GM21825 (cell line): Measurements from ENCODE around the gene TSHZ3.

Experiments used
- ATAC-seq: cut with Tn5 transposase; IDR thresholded peaks from one replicate; pipeline ENCODE4 v1.9.1; 2021; ENCODE audit warnings: mild to moderate bottlenecking, moderate library complexity; ENCODE audit not compliant: unreplicated experiment

TSHZ3 gene, protein sequence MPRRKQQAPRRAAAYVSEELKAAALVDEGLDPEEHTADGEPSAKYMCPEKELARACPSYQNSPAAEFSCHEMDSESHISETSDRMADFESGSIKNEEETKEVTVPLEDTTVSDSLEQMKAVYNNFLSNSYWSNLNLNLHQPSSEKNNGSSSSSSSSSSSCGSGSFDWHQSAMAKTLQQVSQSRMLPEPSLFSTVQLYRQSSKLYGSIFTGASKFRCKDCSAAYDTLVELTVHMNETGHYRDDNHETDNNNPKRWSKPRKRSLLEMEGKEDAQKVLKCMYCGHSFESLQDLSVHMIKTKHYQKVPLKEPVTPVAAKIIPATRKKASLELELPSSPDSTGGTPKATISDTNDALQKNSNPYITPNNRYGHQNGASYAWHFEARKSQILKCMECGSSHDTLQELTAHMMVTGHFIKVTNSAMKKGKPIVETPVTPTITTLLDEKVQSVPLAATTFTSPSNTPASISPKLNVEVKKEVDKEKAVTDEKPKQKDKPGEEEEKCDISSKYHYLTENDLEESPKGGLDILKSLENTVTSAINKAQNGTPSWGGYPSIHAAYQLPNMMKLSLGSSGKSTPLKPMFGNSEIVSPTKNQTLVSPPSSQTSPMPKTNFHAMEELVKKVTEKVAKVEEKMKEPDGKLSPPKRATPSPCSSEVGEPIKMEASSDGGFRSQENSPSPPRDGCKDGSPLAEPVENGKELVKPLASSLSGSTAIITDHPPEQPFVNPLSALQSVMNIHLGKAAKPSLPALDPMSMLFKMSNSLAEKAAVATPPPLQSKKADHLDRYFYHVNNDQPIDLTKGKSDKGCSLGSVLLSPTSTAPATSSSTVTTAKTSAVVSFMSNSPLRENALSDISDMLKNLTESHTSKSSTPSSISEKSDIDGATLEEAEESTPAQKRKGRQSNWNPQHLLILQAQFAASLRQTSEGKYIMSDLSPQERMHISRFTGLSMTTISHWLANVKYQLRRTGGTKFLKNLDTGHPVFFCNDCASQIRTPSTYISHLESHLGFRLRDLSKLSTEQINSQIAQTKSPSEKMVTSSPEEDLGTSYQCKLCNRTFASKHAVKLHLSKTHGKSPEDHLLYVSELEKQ

DNA sequence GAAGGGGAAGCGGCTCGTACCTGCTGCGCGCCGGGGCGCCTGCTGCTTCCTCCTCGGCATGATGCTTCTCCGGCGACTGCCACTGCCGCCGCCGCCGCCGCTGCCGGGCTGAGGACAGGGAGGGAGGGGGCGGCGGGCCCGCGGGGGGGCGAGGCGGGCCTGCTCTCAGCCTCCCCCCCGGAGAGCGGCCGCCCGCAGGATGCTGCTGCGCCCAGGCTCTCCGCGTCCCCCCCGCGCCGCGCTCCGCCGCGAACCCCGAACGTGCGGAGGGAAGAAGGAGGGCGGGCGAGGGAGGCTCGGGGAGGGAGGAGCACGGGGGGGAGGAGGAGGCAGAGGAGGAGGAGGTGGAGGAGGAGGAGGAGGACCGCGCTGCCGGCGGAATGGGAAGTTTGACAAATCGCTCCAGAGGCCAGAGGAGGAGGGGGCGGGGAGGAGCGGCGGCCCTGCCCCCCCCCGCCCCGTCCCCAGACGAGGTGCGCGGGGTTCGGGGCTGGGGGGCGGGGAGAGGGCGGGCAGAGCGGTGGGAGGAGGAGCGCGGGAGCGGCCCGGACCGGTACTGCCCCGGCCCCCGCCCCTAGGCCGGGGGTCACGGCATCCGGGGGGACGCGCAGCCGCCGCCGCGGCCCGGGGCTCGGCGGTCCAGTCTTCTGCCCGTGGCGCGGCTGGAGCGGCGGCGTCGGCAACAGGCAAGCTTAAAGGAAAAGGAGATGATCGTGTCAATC lies at the start of gene TSHZ3:
TSS of gene TSHZ3 (minus strand) at position 277 of the 722 bp plus-strand sequence. CDS start at position 60, 217 bp downstream.
- ATAC-seq = no peak

DNA sequence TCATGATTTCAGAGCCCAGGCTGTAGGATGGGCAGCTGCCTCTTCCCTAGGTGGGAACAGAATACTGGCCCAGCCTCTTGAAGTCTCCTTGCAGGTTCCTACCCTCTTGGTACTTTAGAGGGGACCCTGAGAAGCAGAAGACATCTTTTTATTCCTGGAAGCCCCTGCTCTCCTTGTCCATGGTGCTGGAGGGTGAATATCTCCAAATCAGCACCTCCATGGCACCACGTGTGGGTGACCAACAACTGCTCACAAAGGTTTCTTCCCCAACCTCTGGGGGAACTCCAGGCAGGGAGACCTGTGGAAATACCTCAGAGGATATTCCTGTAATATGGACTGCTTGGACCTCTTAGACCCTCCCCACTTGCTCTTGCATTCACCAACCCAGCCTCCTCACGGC lies 48.1 kb upstream of the TSHZ3 start:
- no peak for ATAC-seq

DNA sequence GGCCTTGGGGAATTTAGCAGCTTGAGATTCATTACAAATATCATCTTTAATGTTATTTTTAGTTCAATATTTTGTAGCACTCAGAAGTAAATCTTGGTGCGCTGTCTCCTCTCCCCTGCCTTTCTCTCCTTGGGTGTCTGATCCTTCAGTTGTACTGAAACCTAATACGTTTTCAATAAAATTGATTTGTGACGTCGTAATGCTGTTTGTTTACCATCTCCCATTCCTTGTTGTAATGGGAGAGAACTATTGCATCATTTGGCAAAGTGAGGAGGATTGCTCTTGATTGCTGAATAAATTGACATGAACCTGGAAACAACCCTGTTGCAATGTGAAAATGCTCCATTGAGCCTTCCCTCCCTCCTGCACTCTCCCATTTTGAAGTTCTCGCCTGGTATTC lies 43.2 kb upstream of the TSHZ3 start:
- no peak for ATAC-seq

DNA sequence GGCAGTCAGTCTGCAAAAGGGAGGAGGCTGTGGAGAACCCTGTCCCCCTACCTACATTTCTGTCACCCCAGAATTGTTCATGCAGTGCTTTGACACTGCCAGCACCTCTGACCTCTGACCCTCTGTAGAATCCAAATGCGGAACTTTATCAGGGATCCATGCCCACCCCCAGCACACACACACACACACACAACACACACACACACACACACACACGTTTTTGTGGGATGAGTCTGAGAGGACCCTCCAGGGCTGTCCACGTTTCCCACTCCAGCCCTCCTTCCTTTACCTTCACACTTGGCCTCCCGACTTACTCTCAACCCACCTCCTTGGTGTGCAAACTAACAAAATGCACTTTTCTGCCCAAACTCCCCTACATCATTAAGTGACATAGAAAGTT lies 42.3 kb upstream of the TSHZ3 start:
- ATAC-seq = no peak

DNA sequence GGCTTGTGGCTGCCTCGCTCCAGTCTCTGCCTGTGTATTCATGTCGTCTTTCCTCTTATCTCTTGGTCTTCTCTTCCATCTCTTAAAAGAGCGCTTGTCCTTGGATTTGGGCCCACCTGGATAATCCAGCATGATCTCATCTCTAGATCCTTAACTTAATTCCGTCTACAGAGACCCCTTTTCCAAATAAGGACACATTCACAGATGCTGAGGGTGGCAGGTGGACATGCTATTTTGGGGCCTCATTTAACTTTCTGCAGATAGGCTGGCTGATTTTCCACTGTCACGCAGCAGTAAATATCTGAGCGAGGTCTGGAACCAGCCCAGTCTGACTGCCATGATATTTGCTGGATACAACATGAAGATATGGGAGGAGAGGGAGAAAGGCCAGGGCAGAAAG lies 41.5 kb upstream of the TSHZ3 start:
- ATAC-seq = no peak

DNA sequence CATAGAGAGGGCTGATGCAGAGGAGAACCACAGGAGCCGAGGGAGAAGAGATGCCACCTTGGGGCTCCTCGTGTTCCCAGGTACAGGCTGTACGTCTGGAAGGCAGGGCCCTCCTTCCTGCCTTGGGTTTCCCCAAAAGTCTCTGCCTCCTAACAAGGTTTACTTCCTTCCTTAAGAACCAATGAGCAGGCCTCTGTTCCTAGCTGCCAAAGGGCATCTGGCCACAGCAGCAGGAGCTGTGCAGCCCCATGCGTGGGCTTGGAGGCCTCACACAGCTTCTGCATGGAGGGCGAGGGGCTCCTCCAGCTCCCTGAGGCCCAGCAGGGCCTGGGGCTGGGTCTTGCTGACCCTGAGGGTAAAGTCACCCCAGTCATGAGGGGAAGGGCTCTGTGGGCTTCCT lies 40.6 kb upstream of the TSHZ3 start:
- ATAC-seq = no peak

DNA sequence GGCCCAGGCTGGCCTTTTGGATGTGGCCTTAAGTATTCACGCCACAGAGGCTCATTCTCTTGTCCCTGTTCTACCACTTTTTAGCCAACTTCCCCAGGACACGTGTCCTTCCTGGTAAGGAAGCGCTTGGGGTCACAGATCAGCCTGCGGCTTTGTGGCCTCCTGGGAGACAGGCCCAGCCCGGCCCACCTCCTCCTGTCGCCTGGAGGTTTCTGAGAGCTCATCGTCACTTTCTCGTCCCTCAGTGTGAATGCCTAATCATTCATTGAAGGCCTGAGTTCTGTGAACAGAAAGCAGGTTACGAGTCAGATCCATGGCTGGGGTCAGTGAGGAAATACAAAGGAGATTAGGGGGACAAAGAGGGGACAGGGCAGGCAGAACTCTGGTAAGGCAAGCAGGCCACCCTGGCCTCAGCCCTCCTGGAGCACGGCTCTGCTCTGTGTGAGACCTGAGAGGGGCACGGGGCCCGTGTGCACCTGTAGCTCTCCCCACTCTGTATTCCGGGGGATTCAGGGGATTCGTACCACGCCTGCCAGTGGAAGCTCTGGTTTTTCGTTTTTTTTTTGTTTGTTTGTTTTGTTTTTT lies 38.6 kb upstream of the TSHZ3 start:
- no peak for ATAC-seq

DNA sequence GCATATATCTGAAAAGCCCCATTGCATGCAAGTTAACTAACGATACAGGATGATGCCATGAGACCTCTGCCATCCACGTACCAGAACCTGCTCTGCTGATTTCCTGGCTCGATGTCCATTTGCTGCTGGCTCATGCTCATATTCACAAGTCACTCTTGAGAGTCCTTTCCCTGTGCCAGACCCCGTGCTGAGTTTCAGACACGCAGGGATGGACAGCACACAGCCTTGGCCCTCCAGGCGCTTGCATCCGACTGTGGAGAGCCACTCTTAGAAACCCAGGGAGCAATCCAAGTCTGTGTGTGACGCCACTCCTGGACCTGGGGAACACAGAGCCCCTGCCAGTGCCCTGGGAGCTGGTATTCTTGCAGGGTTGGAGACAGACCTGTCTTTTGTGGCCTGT lies 37.6 kb upstream of the TSHZ3 start:
- ATAC-seq = no peak

DNA sequence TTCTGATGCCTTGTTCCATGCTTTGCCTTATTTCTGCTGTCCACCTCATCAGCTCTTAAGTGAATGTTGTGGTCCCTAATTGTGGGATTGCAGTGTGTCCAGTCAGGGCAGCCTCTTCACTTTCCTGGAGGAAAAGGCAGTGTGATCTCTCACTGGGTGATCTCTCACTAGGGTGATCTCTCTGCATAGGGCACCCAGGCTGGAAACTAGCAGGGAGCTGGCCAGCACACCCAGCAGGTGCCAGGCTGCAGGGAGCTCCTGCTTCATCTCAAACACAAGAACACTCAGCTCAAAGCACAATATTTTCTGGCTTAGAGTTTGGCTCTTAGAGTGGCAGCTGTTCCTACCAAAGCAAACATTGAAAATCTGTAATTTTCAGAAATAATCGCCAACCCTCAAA lies 36.5 kb upstream of the TSHZ3 start:
- no peak for ATAC-seq

DNA sequence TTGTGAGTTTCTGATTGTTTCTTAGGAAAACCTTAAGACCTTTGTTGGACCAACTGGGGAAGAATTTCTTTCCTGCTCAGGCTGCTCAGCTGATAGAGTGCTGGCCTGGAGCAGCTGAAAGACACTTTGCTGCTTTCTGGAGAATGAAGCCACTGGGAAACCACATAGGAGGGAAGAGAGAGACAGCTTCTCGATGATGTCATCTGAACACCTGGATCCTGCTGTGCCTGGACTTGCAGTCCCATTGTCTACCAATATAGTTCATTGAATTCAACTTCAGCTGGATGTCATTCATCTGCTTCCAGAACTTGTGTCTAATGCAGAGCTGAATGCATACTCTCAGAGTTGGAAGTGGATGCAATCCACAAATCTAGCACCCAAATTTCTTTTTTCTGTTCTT lies 34.3 kb upstream of the TSHZ3 start:
- no peak for ATAC-seq

DNA sequence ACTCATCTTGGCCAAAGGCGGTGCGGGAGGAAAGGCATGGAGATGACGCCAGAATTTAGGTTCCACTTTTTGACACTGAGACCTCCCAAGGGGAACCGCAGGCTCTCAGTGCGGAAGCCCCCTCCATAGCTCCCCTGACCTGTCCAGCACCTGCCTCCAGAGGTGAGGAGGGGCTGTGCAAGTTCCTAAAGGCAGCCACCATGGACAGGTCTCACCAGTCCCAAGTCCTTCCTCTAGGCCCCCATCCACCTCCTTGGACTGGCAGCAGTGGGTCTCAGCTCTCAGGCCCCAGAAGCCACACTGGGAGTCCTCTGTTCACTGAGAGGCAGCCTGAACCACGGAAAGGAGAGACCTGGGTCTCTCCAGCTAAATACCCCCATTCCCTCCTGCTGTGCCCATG lies 31.6 kb upstream of the TSHZ3 start:
- no peak for ATAC-seq

DNA sequence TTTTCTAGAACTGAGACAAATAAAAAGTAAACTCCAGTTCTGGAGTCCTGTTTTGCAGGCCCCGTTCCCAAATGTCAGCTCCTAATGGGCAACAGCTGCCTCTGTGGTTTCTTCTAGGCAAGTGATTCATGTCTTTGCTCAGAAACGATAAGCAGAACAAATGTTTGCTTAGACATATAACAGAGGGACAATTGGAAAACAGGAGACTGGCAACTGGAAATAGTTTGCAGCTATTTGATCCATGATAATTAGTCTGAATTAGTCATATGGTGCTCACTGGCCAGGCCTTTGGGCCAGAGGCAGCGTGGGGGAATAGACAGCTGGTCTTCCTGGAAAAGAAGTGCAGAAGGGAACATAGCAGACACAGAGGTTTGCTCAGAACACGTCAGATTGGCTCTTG lies 29.2 kb upstream of the TSHZ3 start:
- ATAC-seq = no peak

DNA sequence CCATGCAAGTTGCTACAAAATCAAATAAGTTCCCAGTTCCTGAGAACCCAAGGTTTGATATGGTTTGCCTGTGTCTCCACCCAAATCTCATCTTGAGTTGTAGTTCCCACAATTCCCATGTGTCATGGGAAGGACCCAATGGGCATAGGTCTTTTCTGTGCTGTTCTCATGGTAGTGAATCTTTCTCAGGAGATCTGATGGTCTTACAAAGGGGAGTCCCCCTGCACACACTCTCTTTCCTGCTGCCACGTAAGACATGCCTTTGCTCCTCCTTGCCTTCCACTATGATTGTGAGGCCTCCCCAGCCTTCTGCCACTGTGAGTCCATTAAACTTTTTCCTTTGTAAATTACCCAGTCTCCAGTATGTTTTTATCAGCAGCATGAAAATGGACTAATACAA lies 28.5 kb upstream of the TSHZ3 start:
- ATAC-seq = no peak

DNA sequence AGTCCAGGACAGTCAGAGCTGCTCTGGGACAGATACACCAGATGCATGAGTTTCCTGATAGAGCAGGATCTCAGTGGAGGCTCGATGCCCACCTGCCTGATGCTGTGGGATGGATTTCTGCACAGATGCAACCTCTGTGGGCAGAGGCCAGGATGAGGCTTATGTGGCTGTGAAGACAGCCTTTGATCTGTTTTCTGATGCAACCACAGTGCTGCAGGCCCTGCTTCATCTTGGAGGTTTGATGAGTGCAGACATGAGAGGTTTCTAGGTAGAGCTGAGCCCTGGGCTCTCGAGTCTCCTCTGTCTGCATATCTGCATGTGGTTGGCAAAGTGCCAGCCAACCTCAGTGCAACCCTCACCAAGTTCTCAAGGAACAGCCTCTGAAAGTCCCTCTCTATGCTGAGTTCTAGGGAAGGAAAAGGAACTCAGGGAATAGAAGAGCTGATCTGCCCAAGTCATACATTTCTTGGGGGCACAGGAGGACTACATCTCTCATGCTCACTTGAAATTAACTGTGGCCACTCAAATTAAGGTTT lies 23.1 kb upstream of the TSHZ3 start:
- ATAC-seq = no peak

DNA sequence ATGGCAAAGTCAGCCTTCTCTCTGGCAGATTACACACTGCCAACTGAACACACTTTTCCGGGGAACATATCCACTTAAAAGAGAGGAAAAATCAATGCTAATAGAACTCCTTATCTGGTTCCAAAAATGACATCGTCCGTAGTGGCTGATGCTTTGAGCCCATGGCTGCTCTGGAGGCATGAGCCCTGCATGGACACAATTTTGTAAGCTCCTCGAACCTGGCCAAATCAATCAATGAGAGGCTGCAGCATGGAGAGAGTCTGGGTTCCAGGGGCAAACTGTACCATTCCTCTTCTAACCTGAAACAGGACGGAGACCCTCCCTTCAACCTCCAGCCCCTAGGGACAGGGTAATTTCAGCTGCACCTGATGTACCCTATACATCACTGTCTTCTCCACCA lies 21.0 kb upstream of the TSHZ3 start:
- ATAC-seq = no peak

DNA sequence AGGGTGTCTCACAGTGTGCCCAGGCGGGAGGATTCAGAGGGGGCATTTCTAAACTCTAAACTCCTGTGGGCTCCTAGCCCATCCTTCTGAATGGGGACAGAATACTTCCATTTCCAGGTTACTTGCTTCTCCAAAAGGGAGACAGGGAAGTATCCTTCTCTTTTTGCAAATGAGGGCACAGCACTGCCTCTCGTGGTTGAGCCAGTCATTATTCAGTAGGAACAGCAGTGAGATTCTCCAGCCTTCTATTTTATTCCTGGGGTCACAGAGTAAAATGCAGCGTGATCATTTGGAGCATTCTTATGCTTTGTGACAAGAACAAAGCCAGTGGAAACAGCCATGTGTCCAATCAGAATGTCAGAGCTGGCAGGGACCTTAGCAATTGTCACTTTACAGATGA lies 15.7 kb upstream of the TSHZ3 start:
- ATAC-seq = no peak

DNA sequence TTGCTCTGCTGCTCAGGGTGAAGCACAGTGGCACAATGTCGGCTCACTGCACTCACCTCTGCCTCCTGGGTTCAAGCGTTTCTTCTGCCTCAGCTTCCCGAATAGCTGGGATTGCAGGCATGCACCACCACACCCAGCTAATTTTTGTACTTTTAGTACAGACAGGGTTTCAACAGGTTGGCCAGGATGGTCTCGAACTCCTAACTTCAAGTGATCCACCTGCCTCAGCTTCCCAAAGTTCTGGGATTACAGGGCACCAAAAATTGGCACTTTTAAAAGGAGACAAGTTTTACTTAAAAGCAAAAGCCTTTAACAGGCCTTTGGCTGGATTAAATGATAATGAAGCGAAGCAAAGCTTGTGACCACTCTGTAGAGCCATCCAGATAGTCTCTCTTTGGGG lies 12.5 kb upstream of the TSHZ3 start:
- ATAC-seq = no peak

DNA sequence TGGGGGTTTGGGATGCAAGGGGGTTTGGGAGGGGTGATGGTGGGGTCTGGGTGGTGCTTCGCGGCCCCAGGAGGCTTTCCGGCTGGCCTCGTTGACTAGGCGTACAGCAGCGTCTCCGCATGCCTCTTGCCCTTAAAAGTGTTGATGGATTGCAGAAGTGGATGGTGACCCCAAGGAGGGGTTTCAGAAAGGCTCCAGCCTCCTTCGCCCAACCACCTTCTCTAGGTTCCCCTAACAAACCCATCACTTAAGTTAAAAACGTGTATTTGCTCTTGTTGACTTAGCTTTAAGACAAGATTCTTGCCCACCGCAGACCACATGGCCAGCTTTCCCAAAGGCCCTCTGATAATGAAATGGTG lies 8.1 kb upstream of the TSHZ3 start:
- ATAC-seq = no peak

DNA sequence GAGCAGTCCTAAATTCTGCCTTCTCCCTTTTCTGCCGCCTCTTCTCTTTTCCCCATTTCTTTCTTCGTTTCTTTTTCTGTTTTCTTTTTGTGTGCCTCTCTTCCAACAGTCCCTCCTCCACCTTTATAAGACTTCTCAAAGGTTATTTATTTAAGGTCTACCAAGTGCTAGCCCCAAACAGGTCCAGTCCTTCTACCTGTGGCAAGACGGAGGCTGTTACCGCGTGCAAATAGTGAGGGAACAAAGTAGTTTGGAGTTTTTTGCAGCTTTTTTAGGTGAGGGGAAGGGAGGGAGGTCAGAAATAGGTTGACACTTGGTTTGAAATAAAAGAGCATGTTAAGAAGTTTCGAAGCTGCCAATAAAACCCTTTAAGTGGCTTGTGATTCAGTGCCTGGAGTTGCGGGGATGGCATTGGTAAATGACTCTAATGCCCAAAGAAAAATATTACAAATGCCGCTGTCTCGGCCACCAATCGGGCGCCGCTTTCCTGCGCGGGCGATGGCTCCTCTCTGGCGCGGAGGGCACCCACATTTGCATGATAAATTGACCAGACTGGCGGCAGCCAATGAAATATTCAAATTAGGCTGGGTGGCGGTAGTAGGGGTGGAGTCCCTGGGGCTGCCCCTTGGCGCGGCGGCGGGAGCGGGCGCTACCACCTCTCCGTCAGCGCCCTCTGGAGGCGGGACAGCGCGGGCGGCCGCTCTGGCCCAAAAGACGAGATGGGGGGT lies 7.5 kb upstream of the TSHZ3 start:
- ATAC-seq = no peak
